Mesendoderm (in vitro differentiated cells): ENCODE measurements around the gene P2RY13.

Source experiments
- DNase-seq: peaks from one replicate; pipeline ENCODE4 v3.0.0; 2013
- H2AK5ac ChIP-seq: 2 replicates; pipeline ENCODE4 v1.6.1; 2013; ENCODE audit warnings: low read length, inconsistent platforms
- H2BK120ac ChIP-seq: 2 replicates; pipeline ENCODE4 v1.6.1; 2013; ENCODE audit warnings: low read depth, mild to moderate bottlenecking, low read length, moderate library complexity, mixed read lengths
- H2BK15ac ChIP-seq: replicated peaks from 2 replicates; pipeline ENCODE4 v1.6.1; 2013; ENCODE audit warnings: low read depth, mild to moderate bottlenecking, moderate library complexity
- H2BK5ac ChIP-seq: 2 replicates; pipeline ENCODE4 v1.6.1; 2013; ENCODE audit warnings: low read length, inconsistent platforms
- H3K18ac ChIP-seq: 2 replicates; pipeline ENCODE4 v1.6.1; 2013; ENCODE audit warnings: mild to moderate bottlenecking, low read length, mixed read lengths
- H3K23ac ChIP-seq: one replicate; pipeline ENCODE4 v1.6.1; 2013; ENCODE audit warnings: low read length
- H3K27ac ChIP-seq: 2 replicates; pipeline ENCODE4 v1.5.1; 2013; ENCODE audit warnings: low read depth, mild to moderate bottlenecking, inconsistent platforms, low read length, moderate library complexity
- H3K27me3 ChIP-seq: 2 replicates; pipeline ENCODE4 v1.6.1; 2013; ENCODE audit warnings: low read length, control low read depth, mild to moderate bottlenecking, inconsistent platforms; ENCODE audit not compliant: insufficient read depth, poor library complexity
- H3K36me3 ChIP-seq: 2 replicates; pipeline ENCODE4 v1.6.1; 2013; ENCODE audit warnings: low read length, inconsistent platforms; ENCODE audit not compliant: control insufficient read depth, insufficient read depth
- H3K4ac ChIP-seq: one replicate; pipeline ENCODE4 v1.6.1; 2013; ENCODE audit warnings: low read depth, mild to moderate bottlenecking, low read length, moderate library complexity
- H3K4me1 ChIP-seq: 2 replicates; pipeline ENCODE4 v1.6.1; 2013; ENCODE audit warnings: low read depth, low read length, inconsistent platforms; ENCODE audit not compliant: control insufficient read depth
- H3K4me2 ChIP-seq: 2 replicates; pipeline ENCODE4 v1.6.1; 2013; ENCODE audit warnings: low read length
- H3K4me3 ChIP-seq: 2 replicates; pipeline ENCODE4 v1.5.1; 2013; ENCODE audit warnings: mild to moderate bottlenecking, low read length
- H3K56ac ChIP-seq: one replicate; pipeline ENCODE4 v1.6.1; 2013; ENCODE audit warnings: low read length
- H3K79me1 ChIP-seq: 2 replicates; pipeline ENCODE4 v1.6.1; 2013; ENCODE audit warnings: low read length, inconsistent platforms
- H3K79me2 ChIP-seq: 2 replicates; pipeline ENCODE4 v1.6.1; 2013; ENCODE audit warnings: mild to moderate bottlenecking, low read length; ENCODE audit not compliant: control insufficient read depth, insufficient read depth
- H3K9ac ChIP-seq: 2 replicates; pipeline ENCODE4 v1.6.1; 2013; ENCODE audit warnings: low read length, inconsistent platforms
- H4K5ac ChIP-seq: one replicate; pipeline ENCODE4 v1.6.1; 2013; ENCODE audit warnings: low read length
- H4K8ac ChIP-seq: one replicate; pipeline ENCODE4 v1.6.1; 2013; ENCODE audit warnings: low read depth, mild to moderate bottlenecking, control low read depth, low read length, moderate library complexity
- WGBS: extraction: QIAGEN DNeasy Blood & Tissue Kit; methylation state at CpG from one replicate; pipeline ENCODE4 v1.1.7; 2013; ENCODE audit warnings: low lambda C conversion rate, missing lambda C conversion rate; ENCODE audit not compliant: insufficient coverage; ENCODE audit errors: extremely low coverage; 5-methylcytosine and 5-hydroxymethylcytosine counted together

The P2RY13 gene

GRCh38 chr3:151278230-151278629 lies 51.1 kb downstream of the P2RY13 start, which contains the start of gene P2RY14:
TSS of gene P2RY14 (minus strand) at chr3:151278542. CDS start at chr3:151214316, 64,226 bp downstream.
- Histone ChIP-seq H4K8ac (no peak within 1 kb of the TSS), H3K4me3 (no peak within 1 kb of the TSS), H2AK5ac (no peak within 1 kb of the TSS), H3K36me3 (no peaks in the 10 kb centered on the region), H2BK5ac (no peak within 1 kb of the TSS), H3K9ac (no peak within 1 kb of the TSS), H3K27ac (no peak within 1 kb of the TSS), H3K27me3 (no peaks in the 10 kb centered on the region), H4K5ac (no peak within 1 kb of the TSS), H3K4me1 (peaks cover 9% of the 10 kb centered on the region), H3K4ac (no peak within 1 kb of the TSS), H3K18ac (no peak within 1 kb of the TSS), H2BK120ac (no peak within 1 kb of the TSS), H3K79me1 (no peaks in the 10 kb centered on the region), H3K56ac (no peak within 1 kb of the TSS), H3K4me2 (no peak within 1 kb of the TSS), H3K79me2 (no peaks in the 10 kb centered on the region), H3K23ac (no peak within 1 kb of the TSS), H2BK15ac (no peak within 1 kb of the TSS)
- DNase-seq, result no peak
- WGBS, result no CpG with 5 or more reads among the region's 4 CpGs

GRCh38 chr3:151276687-151277042 lies 52.7 kb downstream of the P2RY13 start:
- Histone ChIP-seq H3K4me3 (no peak overlapping the region), H2BK120ac (no peak overlapping the region), H2BK15ac (no peak overlapping the region), H3K18ac (peak overlapping the region; percentile 77), H3K79me1 (no peaks in the 10 kb centered on the region), H3K56ac (no peak overlapping the region), H3K79me2 (no peaks in the 10 kb centered on the region), H3K23ac (no peak overlapping the region), H2BK5ac (no peak overlapping the region), H2AK5ac (no peak overlapping the region), H3K4ac (no peak overlapping the region), H3K4me2 (no peak overlapping the region), H3K36me3 (no peaks in the 10 kb centered on the region), H3K4me1 (peaks cover 9% of the 10 kb centered on the region), H4K8ac (no peak overlapping the region), H3K9ac (no peak overlapping the region), H3K27me3 (no peaks in the 10 kb centered on the region), H4K5ac (no peak overlapping the region), H3K27ac (no peak overlapping the region)
- WGBS, result no CpG with 5 or more reads among the region's 6 CpGs
- no peak for DNase-seq
